HepG2 (cell line): ENCODE measurements around the gene KIF17. TPM values are rescaled to one million over a fixed set of nuclear protein-coding genes. Genes with fewer than 3 reads are reported as not detected.

Experiments
- HHEX ChIP-seq: IDR thresholded peaks from 2 replicates; pipeline ENCODE4 v1.6.1; 2016; ENCODE audit warnings: control low read depth
- IRF1 ChIP-seq: sonication (generic); formaldehyde crosslinking; IDR thresholded peaks from 2 replicates; pipeline ENCODE4 v1.4.0; 2020; ENCODE audit warnings: low read depth, mild to moderate bottlenecking, missing genetic modification reagents
- KIAA2018 ChIP-seq: sonication (generic); formaldehyde crosslinking; IDR thresholded peaks from 2 replicates; pipeline ENCODE4 v1.5.0; 2020; ENCODE audit warnings: mild to moderate bottlenecking, missing genetic modification reagents, borderline replicate concordance
- KLF9 ChIP-seq: IDR thresholded peaks from 2 replicates; pipeline ENCODE4 v1.6.1; 2016; ENCODE audit warnings: low read depth
- NFIB ChIP-seq: sonication (generic); formaldehyde crosslinking; IDR thresholded peaks from 2 replicates; pipeline ENCODE4 v1.9.0; 2021; ENCODE audit warnings: missing genetic modification reagents, mild to moderate bottlenecking, borderline replicate concordance
- NR1H2 ChIP-seq: sonication (generic); formaldehyde crosslinking; IDR thresholded peaks from 2 replicates; pipeline ENCODE4 v1.8.1; 2022; ENCODE audit warnings: low read depth, missing genetic modification reagents, borderline replicate concordance
- RBAK ChIP-seq: sonication (generic); formaldehyde crosslinking; IDR thresholded peaks from 2 replicates; pipeline ENCODE4 v1.5.1; 2020; ENCODE audit warnings: mild to moderate bottlenecking, missing genetic modification reagents
- RFX5 ChIP-seq: IDR thresholded peaks from 2 replicates; pipeline ENCODE4 v1.6.1; 2011; ENCODE audit warnings: low read depth, low read length, improper control_type of control experiment
- ZFYVE20 ChIP-seq: sonication (generic); formaldehyde crosslinking; IDR thresholded peaks from 2 replicates; pipeline ENCODE4 v1.8.0; 2023; ENCODE audit warnings: low read depth, mild to moderate bottlenecking, moderate library complexity, missing genetic modification reagents, borderline replicate concordance
- ZHX2 ChIP-seq, 2 experiments: sonication (generic) in 1 of 2; formaldehyde crosslinking in 1 of 2; IDR thresholded peaks; 2 replicates each; pipeline versions ENCODE4 v1.6.1 to v1.9.0; 2014 to 2022; ENCODE audit warnings: antibody characterized with exemption in 1 of 2, borderline replicate concordance in 1 of 2, inconsistent platforms in 1 of 2, low read depth in 1 of 2, missing genetic modification reagents in 1 of 2
- ZNF547 ChIP-seq: sonication (generic); formaldehyde crosslinking; IDR thresholded peaks from 2 replicates; pipeline ENCODE4 v1.5.1; 2020; ENCODE audit warnings: mild to moderate bottlenecking, missing genetic modification reagents
- ZZZ3 ChIP-seq: sonication (generic); formaldehyde crosslinking; IDR thresholded peaks from 2 replicates; pipeline ENCODE4 v1.4.0; 2020; ENCODE audit warnings: missing genetic modification reagents, mild to moderate bottlenecking, borderline replicate concordance
- polyA plus RNA-seq, 8 experiments: library from polyadenylated mRNA; depleted of rRNA in 3 of 8; stranded (reverse) in 7 of 8; unstranded in 1 of 8; fragments of >200 nt; fragmentation: Illumina TruSeq in 4 of 8; extraction: Trizol in 4 of 8; gene quantifications; 2 replicates each; pipeline versions ENCODE4 v1.2.1 to v1.2.3, GENCODE V29; 2011 to 2016; ENCODE audit warnings: low read depth in 4 of 8, missing spikeins in 1 of 8, mixed read lengths in 1 of 8; ENCODE audit not compliant: insufficient read depth in 1 of 8
- total RNA-seq, 5 experiments: library from RNA; depleted of rRNA; stranded (reverse); fragments of >200 nt; fragmentation: Illumina TruSeq; extraction: Trizol; gene quantifications; 2 replicates each; pipeline ENCODE4 v1.2.3, GENCODE V29; 2016; ENCODE audit warnings: low read depth in 1 of 5

Gene KIF17
- total and polyA plus RNA-seq, 2 of the 13 experiments (the other 11 are each of a cell fraction or from before 2014, with no cell fraction given), result 0.24 to 0.44 TPM

- TF ChIP-seq RBAK (CRISPR knock-in tag) (no peak), ZNF547 (CRISPR knock-in tag) (no peak), ZFYVE20 (CRISPR knock-in tag) (no peak), RFX5 (no peak), NR1H2 (CRISPR knock-in tag) (no peak), IRF1 (no peak), KLF9 (no peak), ZHX2 (IDR thresholded peaks at IDR 0.05; ENCODE audit: low read depth) (peak; percentile 60; the same call in 1 of the 2 replicates), ZHX2 (CRISPR knock-in tag; IDR thresholded peaks at IDR 0.05; ENCODE audit: borderline replicate concordance) (no peak), KIAA2018 (CRISPR knock-in tag) (no peak), HHEX (no peak), NFIB (CRISPR knock-in tag) (no peak), ZZZ3 (CRISPR knock-in tag) (no peak)
These were observed 15.0 kb upstream of the KIF17 start, which contains the start of gene SH2D5 (continued) for GRCh38 chr1:20732588-20733359.
